Stimulated activated CD8-positive, alpha-beta memory T cell treated with anti-CD3 and anti-CD28 coated beads, Interleukin-4, amount 100 ng/mL, for 1 hour (primary cell): Measurements from ENCODE around the gene ZNF211.

Experiments used
- DNase-seq, 2 donors: peaks; one replicate each; pipeline ENCODE4 v3.0.0-alpha.2; 2020; ENCODE audit warnings: low read depth in 2 of 2, low spot score in 1 of 2

Gene ZNF211

GRCh38 chr19:57655443-57655842 lies 22.5 kb downstream of the ZNF211 start:
- DNase-seq, result no peak

- DNase-seq, result no peak
Observed at GRCh38 chr19:57656346-57656745, 23.4 kb downstream of the ZNF211 start.

GRCh38 chr19:57664269-57665127 lies 31.5 kb downstream of the ZNF211 start:
- no peak for DNase-seq

DNA sequence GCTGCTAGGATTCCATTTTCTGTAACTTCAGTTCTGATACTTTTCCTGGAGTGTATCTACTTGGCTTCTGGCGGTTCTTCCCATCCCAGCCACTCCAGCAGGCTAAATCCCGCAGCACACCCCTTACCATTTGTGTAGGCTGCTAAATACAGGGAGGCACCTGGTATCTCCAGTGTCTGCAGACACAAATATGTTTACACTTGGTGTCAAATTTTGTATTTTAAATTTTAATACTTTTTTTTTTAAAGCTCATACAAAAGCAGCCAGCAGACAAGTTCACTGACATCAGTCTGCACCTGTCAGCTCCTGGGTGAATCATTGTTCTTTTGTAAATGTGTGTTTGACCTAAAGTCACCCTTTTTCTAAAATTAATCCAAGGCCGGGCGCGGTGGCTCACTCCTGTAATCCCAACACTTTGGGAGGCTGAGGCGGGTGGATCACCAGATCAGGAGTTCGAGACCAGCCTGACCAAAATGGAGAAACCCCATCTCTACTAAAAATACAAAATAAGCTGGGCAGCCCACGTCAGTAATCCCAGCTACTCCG lies 32.4 kb downstream of the ZNF211 start:
- DNase-seq, result no peak

DNA sequence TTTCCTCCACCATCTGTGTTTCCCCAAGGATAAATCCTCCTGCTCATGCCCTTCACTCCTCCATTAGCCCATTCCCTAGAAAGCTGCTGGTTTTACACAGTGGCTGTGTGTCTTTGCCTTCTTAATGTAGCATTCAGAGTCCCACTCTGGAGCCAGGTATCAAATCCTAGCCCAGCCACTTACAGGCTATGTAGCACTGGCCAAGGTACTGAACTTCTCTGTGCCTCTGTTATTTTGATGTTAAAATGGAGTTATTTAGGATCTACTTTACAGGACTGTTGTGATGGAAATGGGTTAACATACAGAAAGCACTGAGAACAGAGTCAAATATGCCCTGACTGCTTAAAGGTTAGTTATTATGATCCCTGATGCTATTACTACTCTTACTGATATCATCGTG lies 34.3 kb downstream of the ZNF211 start:
- no peak for DNase-seq

DNA sequence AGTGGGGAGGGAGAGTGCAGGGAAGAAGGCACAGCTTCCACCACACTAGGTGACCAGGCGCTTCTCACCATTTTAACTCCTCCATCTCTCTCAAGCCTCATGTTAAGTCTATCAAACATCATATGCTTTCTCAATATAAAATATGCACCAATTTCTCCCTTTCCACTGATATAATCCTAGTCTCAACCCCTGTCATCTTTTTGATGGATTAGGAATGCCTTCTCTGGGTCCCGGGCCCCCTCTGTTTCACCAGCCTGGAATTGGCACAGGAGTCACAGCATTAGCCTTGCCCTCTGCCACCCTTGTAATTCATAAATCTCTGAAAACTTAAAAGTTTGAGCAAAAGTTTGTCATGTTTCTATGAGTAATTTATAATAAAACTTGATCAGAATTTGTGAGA lies 35.7 kb downstream of the ZNF211 start, which contains the start of gene ZSCAN4:
TSS of gene ZSCAN4 (plus strand) at position 301 of the 400 bp plus-strand sequence. CDS start 7,211 bp downstream, outside the sequence.
- no peak for DNase-seq

DNA sequence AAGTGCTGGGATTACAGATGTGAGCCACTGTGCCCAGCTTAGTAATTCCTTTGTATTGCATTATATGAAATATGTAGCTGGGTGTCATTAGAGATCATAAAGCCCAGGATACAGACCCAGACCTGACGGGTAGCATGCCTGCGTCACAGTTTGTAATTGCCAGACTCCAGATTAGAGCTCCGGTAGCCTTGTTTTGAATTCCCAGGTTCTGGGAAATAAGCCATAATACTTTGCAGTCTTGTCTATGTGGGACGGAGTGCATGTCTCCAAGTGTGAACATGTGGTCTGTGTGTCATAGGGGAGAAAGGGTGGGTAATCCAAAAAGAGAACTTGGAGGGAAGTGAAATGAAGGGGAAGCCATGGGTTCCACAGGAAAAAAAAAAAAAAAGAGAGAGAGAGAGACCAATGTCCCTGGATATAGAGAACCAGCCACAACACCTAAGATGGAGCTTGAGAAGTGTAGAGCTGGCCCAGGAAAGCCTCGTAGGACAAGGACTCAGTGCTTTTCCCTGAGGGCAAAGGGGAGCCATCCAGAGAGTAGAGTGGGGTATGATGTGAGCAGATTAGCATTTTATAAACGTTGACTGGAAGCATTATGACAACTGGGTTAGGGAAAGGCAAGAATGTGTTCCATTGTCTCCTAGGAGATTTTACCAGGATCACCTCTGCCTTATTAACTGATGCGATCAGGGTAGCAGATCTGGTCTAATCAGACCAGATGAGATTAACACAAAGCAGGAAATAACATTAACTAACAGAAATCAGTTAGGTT lies 38.3 kb downstream of the ZNF211 start:
- no peak for DNase-seq

- no peak for DNase-seq
Observed at GRCh38 chr19:57672466-57672865, 39.5 kb downstream of the ZNF211 start.

- DNase-seq, result no peak
Observed at GRCh38 chr19:57675881-57676280, 42.9 kb downstream of the ZNF211 start.

DNA sequence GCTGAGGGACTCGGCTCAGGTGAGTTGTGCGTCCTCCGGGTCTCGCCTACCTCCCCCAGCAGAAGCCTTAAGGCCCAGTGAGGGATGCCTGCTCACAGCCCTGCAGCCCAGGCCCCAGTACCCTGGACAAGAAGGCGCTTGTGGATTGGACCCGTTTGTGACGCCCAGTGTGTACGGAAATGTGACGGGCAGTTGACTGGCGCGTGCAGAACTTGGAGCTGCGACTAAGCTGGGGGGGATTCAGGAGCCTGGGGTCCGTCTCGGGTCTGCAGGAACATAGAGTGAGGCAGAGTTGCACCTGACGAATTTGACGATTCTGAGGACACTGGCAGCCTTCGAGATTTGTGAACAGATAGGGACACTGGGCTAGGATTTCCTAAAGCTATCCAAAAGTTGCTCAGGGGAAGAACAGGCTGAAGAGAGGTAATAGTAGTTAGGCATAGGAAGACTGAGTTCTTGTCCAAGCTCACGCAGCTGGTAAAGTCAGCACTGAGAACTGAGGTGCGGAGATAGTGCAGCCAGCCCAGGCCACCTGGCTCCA lies 49.3 kb downstream of the ZNF211 start:
- DNase-seq, result no peak

GRCh38 chr19:57686727-57687126 lies 53.8 kb downstream of the ZNF211 start:
- no peak for DNase-seq

GRCh38 chr19:57687363-57688010 lies 54.5 kb downstream of the ZNF211 start:
- DNase-seq, result no peak

DNA sequence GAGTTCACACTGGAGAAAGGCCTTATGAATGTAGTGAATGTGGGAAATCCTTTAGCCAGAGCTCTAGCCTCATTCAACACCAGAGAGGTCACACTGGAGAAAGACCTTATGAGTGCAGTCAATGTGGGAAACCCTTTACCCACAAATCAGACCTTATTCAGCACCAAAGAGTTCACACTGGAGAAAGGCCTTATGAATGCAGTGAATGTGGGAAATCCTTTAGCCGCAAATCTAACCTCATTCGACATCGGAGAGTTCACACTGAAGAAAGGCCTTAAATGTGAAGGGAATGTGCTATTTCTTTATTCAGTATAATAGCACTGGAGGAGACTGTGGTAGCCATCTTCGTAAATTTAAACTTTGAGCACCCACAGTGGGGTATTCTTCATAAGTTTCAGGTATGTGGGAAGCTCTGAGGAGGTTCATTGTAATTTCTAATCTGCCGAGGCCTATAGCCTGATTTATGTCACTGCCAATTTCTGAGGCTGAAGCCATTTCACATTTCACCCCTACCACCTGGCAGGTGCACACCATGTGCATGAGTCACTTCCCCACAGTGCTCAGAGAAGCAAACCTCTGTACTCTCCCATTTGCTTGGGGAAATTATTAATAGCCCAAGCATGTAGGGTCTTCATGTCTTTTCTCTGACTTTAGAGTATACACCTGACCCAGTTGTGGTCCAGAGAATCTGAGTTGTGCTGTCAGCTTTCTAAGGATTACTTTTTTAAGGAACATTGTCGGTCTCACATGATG lies 55.2 kb downstream of the ZNF211 start:
- no peak for DNase-seq

- DNase-seq, result no peak
Observed at GRCh38 chr19:57689750-57690149, 56.8 kb downstream of the ZNF211 start.
